Neural cell (in vitro differentiated cells): ENCODE measurements around the gene SEC22A. TPM values are rescaled to one million over a fixed set of nuclear protein-coding genes. Genes with fewer than 3 reads are reported as not detected.
A peak's percentile ranks its signal among the peaks of the same experiment; 100 is the strongest.

Source experiments
- H2AFZ ChIP-seq: fragments of 200-600, 300-800 bp; sonication (generic), shearing (Covaris generic); 2 replicates; pipeline ENCODE4 v1.6.0; 2014; ENCODE audit warnings: low read depth, mild to moderate bottlenecking, antibody characterized with exemption, low read length, moderate library complexity
- H3F3A ChIP-seq: fragments of 200-600 bp; shearing (Covaris generic); 2 replicates; pipeline ENCODE4 v1.6.1; 2016; ENCODE audit warnings: mild to moderate bottlenecking, moderate library complexity, mixed read lengths, antibody characterized with exemption, low read length; ENCODE audit not compliant: insufficient read depth, poor library complexity, severe bottlenecking
- H3K27ac ChIP-seq: fragments of 200-600, 300-800 bp; sonication (generic), shearing (Covaris generic); 2 replicates; pipeline ENCODE4 v1.5.1; 2014; ENCODE audit warnings: mild to moderate bottlenecking, low read length, moderate library complexity
- H3K27me3 ChIP-seq: fragments of 300-800, 200-600 bp; sonication (generic), shearing (Covaris generic); 2 replicates; pipeline ENCODE4 v1.6.0; 2014; ENCODE audit warnings: mild to moderate bottlenecking, low read depth, low read length, moderate library complexity; ENCODE audit not compliant: insufficient read depth
- H3K36me3 ChIP-seq: fragments of 300-800, 200-600 bp; sonication (generic), shearing (Covaris generic); 2 replicates; pipeline ENCODE4 v1.5.1; 2014; ENCODE audit warnings: mild to moderate bottlenecking, antibody characterized with exemption, low read length, moderate library complexity; ENCODE audit not compliant: insufficient read depth
- H3K4me2 ChIP-seq: fragments of 300-800, 200-600 bp; sonication (generic), shearing (Covaris generic); 2 replicates; pipeline ENCODE4 v1.6.0; 2014; ENCODE audit warnings: mild to moderate bottlenecking, low read length
- H3K4me3 ChIP-seq: fragments of 300-800, 200-600 bp; sonication (generic), shearing (Covaris generic); 2 replicates; pipeline ENCODE4 v1.5.1; 2014; ENCODE audit warnings: mild to moderate bottlenecking, low read length, moderate library complexity
- H3K79me2 ChIP-seq: fragments of 200-600 bp; shearing (Covaris generic); replicated peaks from 2 replicates; pipeline ENCODE4 v1.6.0; 2014; ENCODE audit warnings: mild to moderate bottlenecking, low read length, moderate library complexity; ENCODE audit not compliant: insufficient read depth
- H3K9ac ChIP-seq: fragments of 300-800, 200-600 bp; sonication (generic), shearing (Covaris generic); 2 replicates; pipeline ENCODE4 v1.6.1; 2016; ENCODE audit warnings: mild to moderate bottlenecking, low read length, mixed read lengths
- H3K9me2 ChIP-seq: fragments of 200-600 bp; shearing (Covaris generic); 2 replicates; pipeline ENCODE4 v1.6.1; 2016; ENCODE audit warnings: mild to moderate bottlenecking, low read length, mixed read lengths; ENCODE audit not compliant: insufficient read depth
- H3K9me3 ChIP-seq: fragments of 200-600, 300-800 bp; sonication (generic), shearing (Covaris generic); 2 replicates; pipeline ENCODE4 v1.6.1; 2016; ENCODE audit warnings: mild to moderate bottlenecking, mixed run types, low read length, moderate library complexity, mixed read lengths
- H4K20me1 ChIP-seq: fragments of 200-600 bp; shearing (Covaris generic); 2 replicates; pipeline ENCODE4 v1.6.1; 2016; ENCODE audit warnings: mild to moderate bottlenecking, mixed run types; ENCODE audit not compliant: insufficient read depth
- EP300 ChIP-seq: fragments of 450-650 bp; conservative IDR thresholded peaks from 2 replicates; pipeline ENCODE4 v1.6.1; 2014; ENCODE audit warnings: antibody characterized with exemption, mild to moderate bottlenecking, moderate library complexity; ENCODE audit not compliant: poor library complexity, severe bottlenecking
- EZH2 ChIP-seq: fragments of 200-600, 300-800 bp; shearing (Covaris generic), sonication (generic); IDR thresholded peaks from 2 replicates; pipeline ENCODE4 v1.6.1; 2014; ENCODE audit warnings: antibody characterized with exemption, low read length, borderline replicate concordance, mild to moderate bottlenecking; ENCODE audit not compliant: insufficient read depth, poor library complexity, severe bottlenecking
- MXI1 ChIP-seq: fragments of 450-650 bp; conservative IDR thresholded peaks from 2 replicates; pipeline ENCODE4 v1.6.1; 2014; ENCODE audit warnings: antibody characterized with exemption, mild to moderate bottlenecking; ENCODE audit not compliant: poor library complexity, severe bottlenecking
- POLR2AphosphoS5 ChIP-seq: IDR thresholded peaks from 2 replicates; pipeline ENCODE4 v1.6.1; 2012
- RAD21 ChIP-seq: fragments of 450-650 bp; conservative IDR thresholded peaks from 2 replicates; pipeline ENCODE4 v1.6.1; 2014; ENCODE audit warnings: antibody characterized with exemption, mild to moderate bottlenecking, moderate library complexity
- SMC3 ChIP-seq: fragments of 450-650 bp; conservative IDR thresholded peaks from 2 replicates; pipeline ENCODE4 v1.6.1; 2014; ENCODE audit warnings: antibody characterized with exemption, mild to moderate bottlenecking, moderate library complexity; ENCODE audit not compliant: poor library complexity
- TAF1 ChIP-seq: IDR thresholded peaks from 2 replicates; pipeline ENCODE4 v1.6.1; 2012; ENCODE audit warnings: low read depth
- polyA plus RNA-seq: library from polyadenylated mRNA; depleted of rRNA; stranded (reverse); fragments of >200 nt; gene quantifications from 2 replicates; pipeline ENCODE4 v1.2.3, GENCODE V29; 2014
- TF ChIP-seq, protein P1 (sequence below): fragments of 450-650 bp; IDR thresholded peaks from 2 replicates; pipeline ENCODE4 v1.5.1; 2014; ENCODE audit warnings: antibody characterized with exemption, mild to moderate bottlenecking, moderate library complexity; ENCODE audit not compliant: poor library complexity, severe bottlenecking
- TF ChIP-seq, protein P2 (sequence below): IDR thresholded peaks from 2 replicates; pipeline ENCODE4 v1.6.1; 2012; ENCODE audit warnings: borderline replicate concordance

SEC22A gene
- polyA plus RNA-seq, 1 donor from 2014 or later, result 44.0 TPM

DNA sequence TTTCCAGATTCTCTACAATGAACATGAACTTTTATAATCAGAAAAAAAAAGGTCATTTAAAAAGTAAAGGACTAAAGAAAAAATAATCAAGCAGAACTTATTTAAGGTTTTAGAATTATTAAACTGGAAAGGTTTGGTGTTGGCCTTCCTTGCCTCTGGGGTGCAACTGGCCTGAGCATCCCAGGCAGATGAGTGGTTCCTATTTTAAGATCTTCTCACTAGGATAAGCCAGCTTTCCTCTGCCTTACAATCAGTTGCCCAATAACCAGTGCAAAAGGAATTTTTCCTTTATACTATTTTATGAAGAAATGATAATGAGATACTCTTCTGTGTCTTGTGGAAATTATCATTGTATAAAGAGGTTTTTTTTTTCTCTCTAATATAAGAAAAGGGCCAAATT, 56.6 kb downstream of the SEC22A start:
- Histone ChIP-seq H2AFZ (no peak overlapping the region), H3K9me2 (no peaks in the 10 kb centered on the region), H3K27ac (no peak overlapping the region), H3K27me3 (no peaks in the 10 kb centered on the region), H3K9me3 (no peaks in the 10 kb centered on the region), H3K36me3 (no peaks in the 10 kb centered on the region), H4K20me1 (no peaks in the 10 kb centered on the region), H3K79me2 (no peaks in the 10 kb centered on the region), H3K4me2 (no peak overlapping the region), H3K9ac (no peak overlapping the region), H3F3A (no peaks in the 10 kb centered on the region), H3K4me3 (no peak overlapping the region)
- no peak for TF ChIP-seq TAF1
- TF ChIP-seq RAD21, result no peak
- TF ChIP-seq SMC3, result no peak
- TF ChIP-seq EZH2, result no peak
- no peak for TF ChIP-seq POLR2AphosphoS5

DNA sequence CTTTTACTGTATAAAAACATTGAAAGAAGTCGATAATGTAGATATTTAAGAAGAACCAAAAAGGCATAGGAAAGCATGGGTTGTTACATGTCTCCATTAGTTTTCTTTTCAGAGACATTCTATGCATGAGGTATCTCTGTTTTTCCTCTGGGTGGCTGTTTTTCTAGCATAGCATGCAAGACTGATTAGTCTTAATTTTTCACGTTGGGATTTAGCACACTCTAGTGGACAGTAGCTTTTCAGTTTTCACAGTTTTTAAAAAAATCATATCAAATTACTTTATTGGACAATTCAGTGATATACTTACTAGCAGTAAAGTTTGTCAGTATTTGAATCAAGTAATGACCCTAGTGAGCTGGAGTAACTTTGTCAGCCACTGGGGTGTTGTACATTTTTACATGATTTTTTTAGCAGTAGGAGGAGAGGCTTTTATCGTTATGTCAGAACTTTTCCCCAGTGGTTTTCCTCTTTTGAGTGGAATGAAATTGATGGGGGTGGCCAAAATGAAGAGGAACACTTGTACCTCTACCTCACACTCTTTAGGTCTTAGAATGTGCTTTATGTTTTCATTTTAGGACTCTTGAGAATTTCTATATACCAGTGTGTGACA, 57.2 kb downstream of the SEC22A start:
- Histone ChIP-seq H3K9me3 (no peaks in the 10 kb centered on the region), H3K36me3 (no peaks in the 10 kb centered on the region), H3K27ac (no peak overlapping the region), H3F3A (no peaks in the 10 kb centered on the region), H3K27me3 (no peaks in the 10 kb centered on the region), H2AFZ (no peak overlapping the region), H3K9ac (no peak overlapping the region), H3K9me2 (no peaks in the 10 kb centered on the region), H4K20me1 (no peaks in the 10 kb centered on the region), H3K4me3 (no peak overlapping the region), H3K4me2 (no peak overlapping the region), H3K79me2 (no peaks in the 10 kb centered on the region)
- TF ChIP-seq EZH2 (no peak), RAD21 (peak; percentile 84), MXI1 (no peak), SMC3 (peak; percentile 84), EP300 (no peak)
- TF ChIP-seq, protein P1, sequence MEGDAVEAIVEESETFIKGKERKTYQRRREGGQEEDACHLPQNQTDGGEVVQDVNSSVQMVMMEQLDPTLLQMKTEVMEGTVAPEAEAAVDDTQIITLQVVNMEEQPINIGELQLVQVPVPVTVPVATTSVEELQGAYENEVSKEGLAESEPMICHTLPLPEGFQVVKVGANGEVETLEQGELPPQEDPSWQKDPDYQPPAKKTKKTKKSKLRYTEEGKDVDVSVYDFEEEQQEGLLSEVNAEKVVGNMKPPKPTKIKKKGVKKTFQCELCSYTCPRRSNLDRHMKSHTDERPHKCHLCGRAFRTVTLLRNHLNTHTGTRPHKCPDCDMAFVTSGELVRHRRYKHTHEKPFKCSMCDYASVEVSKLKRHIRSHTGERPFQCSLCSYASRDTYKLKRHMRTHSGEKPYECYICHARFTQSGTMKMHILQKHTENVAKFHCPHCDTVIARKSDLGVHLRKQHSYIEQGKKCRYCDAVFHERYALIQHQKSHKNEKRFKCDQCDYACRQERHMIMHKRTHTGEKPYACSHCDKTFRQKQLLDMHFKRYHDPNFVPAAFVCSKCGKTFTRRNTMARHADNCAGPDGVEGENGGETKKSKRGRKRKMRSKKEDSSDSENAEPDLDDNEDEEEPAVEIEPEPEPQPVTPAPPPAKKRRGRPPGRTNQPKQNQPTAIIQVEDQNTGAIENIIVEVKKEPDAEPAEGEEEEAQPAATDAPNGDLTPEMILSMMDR, result peak; percentile 86
- TF ChIP-seq, protein P2, sequence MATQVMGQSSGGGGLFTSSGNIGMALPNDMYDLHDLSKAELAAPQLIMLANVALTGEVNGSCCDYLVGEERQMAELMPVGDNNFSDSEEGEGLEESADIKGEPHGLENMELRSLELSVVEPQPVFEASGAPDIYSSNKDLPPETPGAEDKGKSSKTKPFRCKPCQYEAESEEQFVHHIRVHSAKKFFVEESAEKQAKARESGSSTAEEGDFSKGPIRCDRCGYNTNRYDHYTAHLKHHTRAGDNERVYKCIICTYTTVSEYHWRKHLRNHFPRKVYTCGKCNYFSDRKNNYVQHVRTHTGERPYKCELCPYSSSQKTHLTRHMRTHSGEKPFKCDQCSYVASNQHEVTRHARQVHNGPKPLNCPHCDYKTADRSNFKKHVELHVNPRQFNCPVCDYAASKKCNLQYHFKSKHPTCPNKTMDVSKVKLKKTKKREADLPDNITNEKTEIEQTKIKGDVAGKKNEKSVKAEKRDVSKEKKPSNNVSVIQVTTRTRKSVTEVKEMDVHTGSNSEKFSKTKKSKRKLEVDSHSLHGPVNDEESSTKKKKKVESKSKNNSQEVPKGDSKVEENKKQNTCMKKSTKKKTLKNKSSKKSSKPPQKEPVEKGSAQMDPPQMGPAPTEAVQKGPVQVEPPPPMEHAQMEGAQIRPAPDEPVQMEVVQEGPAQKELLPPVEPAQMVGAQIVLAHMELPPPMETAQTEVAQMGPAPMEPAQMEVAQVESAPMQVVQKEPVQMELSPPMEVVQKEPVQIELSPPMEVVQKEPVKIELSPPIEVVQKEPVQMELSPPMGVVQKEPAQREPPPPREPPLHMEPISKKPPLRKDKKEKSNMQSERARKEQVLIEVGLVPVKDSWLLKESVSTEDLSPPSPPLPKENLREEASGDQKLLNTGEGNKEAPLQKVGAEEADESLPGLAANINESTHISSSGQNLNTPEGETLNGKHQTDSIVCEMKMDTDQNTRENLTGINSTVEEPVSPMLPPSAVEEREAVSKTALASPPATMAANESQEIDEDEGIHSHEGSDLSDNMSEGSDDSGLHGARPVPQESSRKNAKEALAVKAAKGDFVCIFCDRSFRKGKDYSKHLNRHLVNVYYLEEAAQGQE, result no peak
